Vagina (tissue), 2 donors: ENCODE data around the gene ZNF397.

Experiments used
- POLR2A ChIP-seq, 2 donors: fragments of 450-650 bp; IDR thresholded peaks; one replicate each; pipeline ENCODE4 v1.6.1; 2017; ENCODE audit warnings: antibody characterized with exemption in 2 of 2, mild to moderate bottlenecking in 2 of 2, moderate library complexity in 2 of 2
- TF ChIP-seq, protein P1 (sequence below), 3 experiments: fragments of 450-650 bp in 2 of 3; fragments of 200-600 bp in 1 of 3; sonication (generic) in 1 of 3; IDR thresholded peaks; one replicate each; pipeline ENCODE4 v1.5.1; 2017 to 2019; ENCODE audit warnings: antibody characterized with exemption in 3 of 3, mild to moderate bottlenecking in 2 of 3, moderate library complexity in 2 of 3

DNA sequence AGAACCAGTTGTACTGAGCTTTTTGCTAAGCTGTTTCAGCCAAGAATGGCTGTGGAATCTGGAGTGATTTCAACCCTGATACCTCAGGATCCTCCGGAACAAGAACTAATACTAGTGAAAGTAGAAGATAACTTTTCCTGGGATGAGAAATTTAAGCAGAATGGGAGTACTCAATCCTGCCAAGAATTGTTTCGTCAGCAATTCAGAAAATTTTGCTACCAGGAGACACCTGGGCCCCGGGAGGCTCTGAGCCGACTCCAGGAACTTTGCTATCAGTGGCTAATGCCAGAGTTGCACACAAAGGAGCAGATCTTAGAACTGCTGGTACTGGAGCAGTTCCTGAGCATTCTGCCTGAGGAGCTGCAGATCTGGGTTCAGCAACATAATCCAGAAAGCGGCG lies 1.6 kb downstream of the ZNF397 start:
- no peak for TF ChIP-seq POLR2A (IDR thresholded peaks at IDR 0.05)
- TF ChIP-seq, protein P1, sequence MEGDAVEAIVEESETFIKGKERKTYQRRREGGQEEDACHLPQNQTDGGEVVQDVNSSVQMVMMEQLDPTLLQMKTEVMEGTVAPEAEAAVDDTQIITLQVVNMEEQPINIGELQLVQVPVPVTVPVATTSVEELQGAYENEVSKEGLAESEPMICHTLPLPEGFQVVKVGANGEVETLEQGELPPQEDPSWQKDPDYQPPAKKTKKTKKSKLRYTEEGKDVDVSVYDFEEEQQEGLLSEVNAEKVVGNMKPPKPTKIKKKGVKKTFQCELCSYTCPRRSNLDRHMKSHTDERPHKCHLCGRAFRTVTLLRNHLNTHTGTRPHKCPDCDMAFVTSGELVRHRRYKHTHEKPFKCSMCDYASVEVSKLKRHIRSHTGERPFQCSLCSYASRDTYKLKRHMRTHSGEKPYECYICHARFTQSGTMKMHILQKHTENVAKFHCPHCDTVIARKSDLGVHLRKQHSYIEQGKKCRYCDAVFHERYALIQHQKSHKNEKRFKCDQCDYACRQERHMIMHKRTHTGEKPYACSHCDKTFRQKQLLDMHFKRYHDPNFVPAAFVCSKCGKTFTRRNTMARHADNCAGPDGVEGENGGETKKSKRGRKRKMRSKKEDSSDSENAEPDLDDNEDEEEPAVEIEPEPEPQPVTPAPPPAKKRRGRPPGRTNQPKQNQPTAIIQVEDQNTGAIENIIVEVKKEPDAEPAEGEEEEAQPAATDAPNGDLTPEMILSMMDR (IDR thresholded peaks at IDR 0.05): no peak
